ENCODE measurements around the gene EEF1A2. TPM values are rescaled to one million over a fixed set of nuclear protein-coding genes. Genes with fewer than 3 reads are reported as not detected.

Gene EEF1A2
- total RNA-seq, 4 donors from 2014 or later: 1.1 to 1.5 TPM; not detected in 2

GRCh38 chr20:63529861-63530787, 31.2 kb upstream of the EEF1A2 start:
- no peak for TF ChIP-seq POLR2A (IDR thresholded peaks at IDR 0.05)
- no peak for TF ChIP-seq CTCF (IDR thresholded peaks at IDR 0.05)
- intact Hi-C loops (cut with DNase I; ENCODE audit: low total_unique reads): no loop called here
- no peaks in the 10 kb centered on the region for H3K36me3 ChIP-seq
- peaks cover 0 to 4% of the 10 kb centered on the region in 2 donors for H3K27me3 ChIP-seq
- H3K4me1 ChIP-seq: no peaks in the 10 kb centered on the region
- no peaks in the 10 kb centered on the region for H3K9me3 ChIP-seq
- DNase-seq: no peak
- H3K4me3 ChIP-seq: no peak overlapping the region
- H3K27ac ChIP-seq: no peak overlapping the region

- no peaks in the 10 kb centered on the region for H3K36me3 ChIP-seq
- no peaks in the 10 kb centered on the region for H3K4me1 ChIP-seq
- no peaks in the 10 kb centered on the region for H3K9me3 ChIP-seq
- TF ChIP-seq POLR2A (IDR thresholded peaks at IDR 0.05): no peak
- TF ChIP-seq CTCF (IDR thresholded peaks at IDR 0.05): no peak
- DNase-seq: no peak
- no peak overlapping the region for H3K27ac ChIP-seq
- no peak overlapping the region for H3K4me3 ChIP-seq
- H3K27me3 ChIP-seq: peaks cover 0 to under 1% of the 10 kb centered on the region in 2 donors
- intact Hi-C loops (cut with DNase I; ENCODE audit: low total_unique reads): no loop called here
Measured at GRCh38 chr20:63529180-63529860, 30.4 kb upstream of the EEF1A2 start.

- no peaks in the 10 kb centered on the region for H3K27me3 ChIP-seq
- no peak for TF ChIP-seq POLR2A (IDR thresholded peaks at IDR 0.05)
- no peak for TF ChIP-seq CTCF (IDR thresholded peaks at IDR 0.05)
- no peaks in the 10 kb centered on the region for H3K36me3 ChIP-seq
- H3K4me3 ChIP-seq: no peak overlapping the region
- H3K4me1 ChIP-seq: peaks cover 0 to 6% of the 10 kb centered on the region in 2 donors
- intact Hi-C loops (cut with DNase I; ENCODE audit: low total_unique reads): no loop called here
- H3K27ac ChIP-seq: no peak overlapping the region
- H3K9me3 ChIP-seq: no peaks in the 10 kb centered on the region
- DNase-seq: no peak
Measured at GRCh38 chr20:63527184-63527583, 28.3 kb upstream of the EEF1A2 start.

GRCh38 chr20:63525971-63526370, 27.1 kb upstream of the EEF1A2 start:
- DNase-seq: no peak
- intact Hi-C loops (cut with DNase I; ENCODE audit: low total_unique reads): no loop called here
- no peak overlapping the region for H3K4me3 ChIP-seq
- no peaks in the 10 kb centered on the region for H3K36me3 ChIP-seq
- H3K4me1 ChIP-seq: peaks cover 0 to 16% of the 10 kb centered on the region in 2 donors
- no peaks in the 10 kb centered on the region for H3K27me3 ChIP-seq
- H3K9me3 ChIP-seq: no peaks in the 10 kb centered on the region
- H3K27ac ChIP-seq: no peak overlapping the region
- TF ChIP-seq CTCF (IDR thresholded peaks at IDR 0.05) (no peak), POLR2A (IDR thresholded peaks at IDR 0.05) (no peak)

- Histone ChIP-seq H3K9me3 (no peaks in the 10 kb centered on the region), H3K4me1 (peaks cover 0 to 16% of the 10 kb centered on the region in 2 donors), H3K27ac (no peak overlapping the region), H3K4me3 (no peak overlapping the region), H3K27me3 (no peaks in the 10 kb centered on the region), H3K36me3 (no peaks in the 10 kb centered on the region)
- intact Hi-C loops (cut with DNase I; ENCODE audit: low total_unique reads): no loop called here
- TF ChIP-seq POLR2A (IDR thresholded peaks at IDR 0.05) (no peak), CTCF (IDR thresholded peaks at IDR 0.05) (no peak)
- DNase-seq: no peak
Measured at GRCh38 chr20:63525185-63525584, 26.3 kb upstream of the EEF1A2 start.

All from uterus (tissue), 4 donors.